HEK293 (cell line): ENCODE data around the gene TSHZ3.

ENCODE experiments used
- CTCF ChIA-PET: fragments of 350-600 bp; formaldehyde crosslinking; extraction: SDS; loops from one replicate; lab custom pipeline; 2021; ENCODE audit warnings: antibody characterized with exemption; lab: Yijun Ruan, JAX
- POLR2A ChIA-PET: fragments of 300-600 bp; formaldehyde crosslinking; extraction: SDS; loops from one replicate; lab custom pipeline; 2020; ENCODE audit warnings: antibody characterized with exemption, inconsistent platforms; lab: Yijun Ruan, JAX
- H3K27ac ChIP-seq: fragments of 200-500 bp; sonication (Bioruptor generic); 2 replicates; pipeline ENCODE4 v1.5.1; 2014; ENCODE audit warnings: low read depth, low read length, control low read depth, inconsistent platforms; ENCODE audit errors: extremely low read depth
- H3K36me3 ChIP-seq, 2 experiments: fragments of 200-500 bp in 1 of 2; sonication (Bioruptor generic) in 1 of 2; 1 replicate in 1 of 2; 2 replicates in 1 of 2; pipeline ENCODE4 v1.5.1; 2014 to 2017; ENCODE audit warnings: inconsistent platforms in 2 of 2, low read length in 2 of 2; ENCODE audit not compliant: control insufficient read depth in 2 of 2, insufficient read depth in 1 of 2
- H3K4me1 ChIP-seq: fragments of 200-500 bp; sonication (Bioruptor generic); 2 replicates; pipeline ENCODE4 v1.5.1; 2014; ENCODE audit warnings: mild to moderate bottlenecking, low read length, inconsistent platforms; ENCODE audit not compliant: control insufficient read depth, insufficient read depth
- H3K4me3 ChIP-seq: 2 replicates; pipeline ENCODE4 v1.5.1; 2011; ENCODE audit warnings: low read depth, mild to moderate bottlenecking, control low read depth, low read length, moderate library complexity
- H3K9me3 ChIP-seq: fragments of 200-500 bp; sonication (Bioruptor generic); 2 replicates; pipeline ENCODE4 v1.5.1; 2014; ENCODE audit warnings: low read depth, low read length, inconsistent platforms; ENCODE audit not compliant: control insufficient read depth, insufficient read depth
- MYNN ChIP-seq: fragments of 450-650 bp; formaldehyde crosslinking; IDR thresholded peaks from 2 replicates; pipeline ENCODE4 v1.5.1; 2016; ENCODE audit warnings: missing biosample characterization, missing genetic modification characterization, borderline replicate concordance
- SALL2 ChIP-seq: fragments of 450-650 bp; formaldehyde crosslinking; IDR thresholded peaks from 2 replicates; pipeline ENCODE4 v1.5.0; 2017; ENCODE audit warnings: missing biosample characterization, mild to moderate bottlenecking, missing genetic modification characterization, borderline replicate concordance
- SCRT1 ChIP-seq: fragments of 450-650 bp; formaldehyde crosslinking; IDR thresholded peaks from 2 replicates; pipeline ENCODE4 v1.5.1; 2016; ENCODE audit warnings: missing biosample characterization, missing genetic modification characterization, borderline replicate concordance
- SCRT2 ChIP-seq: fragments of 450-650 bp; formaldehyde crosslinking; IDR thresholded peaks from 2 replicates; pipeline ENCODE4 v1.5.1; 2016; ENCODE audit warnings: missing biosample characterization, missing genetic modification characterization
- SP3 ChIP-seq: fragments of 450-650 bp; formaldehyde crosslinking; IDR thresholded peaks from 2 replicates; pipeline ENCODE4 v1.5.1; 2016; ENCODE audit warnings: missing biosample characterization, missing genetic modification characterization
- ZBTB17 ChIP-seq: fragments of 450-650 bp; formaldehyde crosslinking; IDR thresholded peaks from 2 replicates; pipeline ENCODE4 v1.5.1; 2016; ENCODE audit warnings: missing biosample characterization, missing genetic modification characterization
- ZFP41 ChIP-seq: fragments of 450-650 bp; formaldehyde crosslinking; IDR thresholded peaks from 2 replicates; pipeline ENCODE4 v1.5.1; 2016; ENCODE audit warnings: missing biosample characterization, missing genetic modification characterization, borderline replicate concordance
- ZNF112 ChIP-seq: fragments of 450-650 bp; formaldehyde crosslinking; IDR thresholded peaks from 2 replicates; pipeline ENCODE4 v1.5.0; 2017; ENCODE audit warnings: missing biosample characterization, missing genetic modification characterization
- ZNF138 ChIP-seq: fragments of 450-650 bp; formaldehyde crosslinking; IDR thresholded peaks from 2 replicates; pipeline ENCODE4 v1.5.1; 2016; ENCODE audit warnings: missing biosample characterization, missing genetic modification characterization, borderline replicate concordance
- ZNF184 ChIP-seq: fragments of 450-650 bp; IDR thresholded peaks from 2 replicates; pipeline ENCODE4 v1.5.1; 2018; ENCODE audit warnings: missing biosample characterization, mild to moderate bottlenecking, missing genetic modification characterization
- ZNF19 ChIP-seq: fragments of 450-650 bp; formaldehyde crosslinking; IDR thresholded peaks from 2 replicates; pipeline ENCODE4; 2016; ENCODE audit warnings: missing biosample characterization, missing genetic modification characterization, low read depth
- ZNF202 ChIP-seq: fragments of 450-650 bp; formaldehyde crosslinking; IDR thresholded peaks from 2 replicates; pipeline ENCODE4 v1.5.1; 2016; ENCODE audit warnings: missing biosample characterization, missing genetic modification characterization, borderline replicate concordance
- ZNF266 ChIP-seq: fragments of 450-650 bp; formaldehyde crosslinking; IDR thresholded peaks from 2 replicates; pipeline ENCODE4 v1.5.1; 2016; ENCODE audit warnings: missing biosample characterization, missing genetic modification characterization, low read depth
- ZNF274 ChIP-seq, 2 experiments: fragments of 200-500 bp in 1 of 2; fragments of 450-650 bp in 1 of 2; sonication (Bioruptor generic) in 1 of 2; formaldehyde crosslinking in 1 of 2; IDR thresholded peaks; 2 replicates each; pipeline versions ENCODE4 v1.5.1 to v1.6.1; 2014 to 2016; ENCODE audit warnings: borderline replicate concordance in 1 of 2, inconsistent platforms in 1 of 2, low read length in 1 of 2, missing biosample characterization in 1 of 2, missing genetic modification characterization in 1 of 2
- ZNF302 ChIP-seq: fragments of 450-650 bp; formaldehyde crosslinking; IDR thresholded peaks from 2 replicates; pipeline ENCODE4 v1.5.1; 2016; ENCODE audit warnings: missing biosample characterization, missing genetic modification characterization, low read depth
- ZNF335 ChIP-seq: fragments of 450-650 bp; formaldehyde crosslinking; conservative IDR thresholded peaks from 2 replicates; pipeline ENCODE4 v1.5.1; 2016; ENCODE audit warnings: missing biosample characterization, missing genetic modification characterization
- ZNF426 ChIP-seq: fragments of 450-650 bp; formaldehyde crosslinking; IDR thresholded peaks from 2 replicates; pipeline ENCODE4 v1.5.1; 2017; ENCODE audit warnings: missing biosample characterization, missing genetic modification characterization, mild to moderate bottlenecking, inconsistent platforms, moderate library complexity
- ZNF510 ChIP-seq: fragments of 450-650 bp; formaldehyde crosslinking; IDR thresholded peaks from 2 replicates; pipeline ENCODE4 v1.5.1; 2018; ENCODE audit warnings: mild to moderate bottlenecking, missing genetic modification characterization, missing biosample characterization; ENCODE audit not compliant: insufficient replicate concordance
- ZNF585B ChIP-seq: fragments of 450-650 bp; formaldehyde crosslinking; IDR thresholded peaks from 2 replicates; pipeline ENCODE4 v1.5.1; 2016; ENCODE audit warnings: missing biosample characterization, missing genetic modification characterization
- TF ChIP-seq, protein P1 (sequence below): fragments of 450-650 bp; IDR thresholded peaks from 2 replicates; pipeline ENCODE4 v1.5.1; 2018; ENCODE audit warnings: missing biosample characterization, missing genetic modification characterization
- TF ChIP-seq, protein P2 (sequence below): fragments of 450-650 bp; formaldehyde crosslinking; IDR thresholded peaks from 2 replicates; pipeline ENCODE4 v1.5.1; 2016; ENCODE audit warnings: missing biosample characterization, missing genetic modification characterization
- TF ChIP-seq, protein P3 (sequence below): fragments of 450-650 bp; formaldehyde crosslinking; IDR thresholded peaks from 2 replicates; pipeline ENCODE4 v1.5.1; 2016; ENCODE audit warnings: missing biosample characterization, missing genetic modification characterization, low read depth
- TF ChIP-seq, protein P4 (sequence below): fragments of 450-650 bp; formaldehyde crosslinking; conservative IDR thresholded peaks from 2 replicates; pipeline ENCODE4 v1.5.1; 2016; ENCODE audit warnings: low read depth, missing biosample characterization, missing genetic modification characterization

TSHZ3 gene

DNA sequence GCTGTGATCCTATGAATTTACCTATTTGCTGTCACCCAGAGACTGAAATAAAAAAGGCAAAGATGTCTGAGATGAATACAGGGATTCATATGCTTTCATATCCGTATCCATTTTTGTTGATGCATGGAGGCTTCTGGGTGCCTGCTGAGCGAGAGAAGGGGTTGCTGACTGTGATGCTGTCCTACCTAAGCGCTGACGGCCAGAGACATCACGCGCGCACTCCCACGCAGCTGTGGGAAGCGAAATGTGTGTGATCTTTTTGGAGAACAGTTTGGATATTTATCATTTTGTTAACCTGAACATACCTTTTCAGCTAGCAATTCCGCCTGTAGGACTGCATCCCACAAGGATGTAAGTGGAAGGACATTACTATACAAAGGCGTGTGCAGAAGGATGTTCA lies 23.9 kb downstream of the TSHZ3 start:
- CTCF ChIA-PET, result interaction anchor here (0.6 kb wide), 2 partner anchors 13 to 717 kb away, joined by 3 to 5 read pairs; no protein-coding TSS in a partner anchor
- POLR2A ChIA-PET, result no interaction called here
- Histone ChIP-seq H3K36me3 (peaks cover 0 to 7% of the 10 kb centered on the region in 2 experiments; a peak in 2 of 3 replicates), H3K4me1 (peaks cover 8% of the 10 kb centered on the region; the same call in 1 of the 2 replicates), H3K4me3 (no peak overlapping the region), H3K27ac (no peak overlapping the region), H3K9me3 (no peaks in the 10 kb centered on the region)
- TF ChIP-seq, protein P1, sequence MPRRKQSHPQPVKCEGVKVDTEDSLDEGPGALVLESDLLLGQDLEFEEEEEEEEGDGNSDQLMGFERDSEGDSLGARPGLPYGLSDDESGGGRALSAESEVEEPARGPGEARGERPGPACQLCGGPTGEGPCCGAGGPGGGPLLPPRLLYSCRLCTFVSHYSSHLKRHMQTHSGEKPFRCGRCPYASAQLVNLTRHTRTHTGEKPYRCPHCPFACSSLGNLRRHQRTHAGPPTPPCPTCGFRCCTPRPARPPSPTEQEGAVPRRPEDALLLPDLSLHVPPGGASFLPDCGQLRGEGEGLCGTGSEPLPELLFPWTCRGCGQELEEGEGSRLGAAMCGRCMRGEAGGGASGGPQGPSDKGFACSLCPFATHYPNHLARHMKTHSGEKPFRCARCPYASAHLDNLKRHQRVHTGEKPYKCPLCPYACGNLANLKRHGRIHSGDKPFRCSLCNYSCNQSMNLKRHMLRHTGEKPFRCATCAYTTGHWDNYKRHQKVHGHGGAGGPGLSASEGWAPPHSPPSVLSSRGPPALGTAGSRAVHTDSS (tag by site-specific recombination), result no peak
- TF ChIP-seq SCRT1 (tag by site-specific recombination) (no peak), ZNF585B (tag by site-specific recombination) (no peak), ZNF112 (tag by site-specific recombination) (no peak), SP3 (tag by site-specific recombination) (no peak), ZNF184 (no peak), ZNF274 (IDR thresholded peaks at IDR 0.05; ENCODE audit: low read length) (no peak), ZNF274 (tag by site-specific recombination; IDR thresholded peaks at IDR 0.05; ENCODE audit: borderline replicate concordance) (no peak), MYNN (no peak), ZNF426 (tag by site-specific recombination) (no peak), ZNF302 (no peak), ZNF510 (tag by site-specific recombination) (no peak), ZNF335 (tag by site-specific recombination) (no peak), SCRT2 (tag by site-specific recombination) (no peak)
- TF ChIP-seq, protein P2, sequence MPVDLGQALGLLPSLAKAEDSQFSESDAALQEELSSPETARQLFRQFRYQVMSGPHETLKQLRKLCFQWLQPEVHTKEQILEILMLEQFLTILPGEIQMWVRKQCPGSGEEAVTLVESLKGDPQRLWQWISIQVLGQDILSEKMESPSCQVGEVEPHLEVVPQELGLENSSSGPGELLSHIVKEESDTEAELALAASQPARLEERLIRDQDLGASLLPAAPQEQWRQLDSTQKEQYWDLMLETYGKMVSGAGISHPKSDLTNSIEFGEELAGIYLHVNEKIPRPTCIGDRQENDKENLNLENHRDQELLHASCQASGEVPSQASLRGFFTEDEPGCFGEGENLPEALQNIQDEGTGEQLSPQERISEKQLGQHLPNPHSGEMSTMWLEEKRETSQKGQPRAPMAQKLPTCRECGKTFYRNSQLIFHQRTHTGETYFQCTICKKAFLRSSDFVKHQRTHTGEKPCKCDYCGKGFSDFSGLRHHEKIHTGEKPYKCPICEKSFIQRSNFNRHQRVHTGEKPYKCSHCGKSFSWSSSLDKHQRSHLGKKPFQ (tag by site-specific recombination), result no peak
- TF ChIP-seq, protein P3, sequence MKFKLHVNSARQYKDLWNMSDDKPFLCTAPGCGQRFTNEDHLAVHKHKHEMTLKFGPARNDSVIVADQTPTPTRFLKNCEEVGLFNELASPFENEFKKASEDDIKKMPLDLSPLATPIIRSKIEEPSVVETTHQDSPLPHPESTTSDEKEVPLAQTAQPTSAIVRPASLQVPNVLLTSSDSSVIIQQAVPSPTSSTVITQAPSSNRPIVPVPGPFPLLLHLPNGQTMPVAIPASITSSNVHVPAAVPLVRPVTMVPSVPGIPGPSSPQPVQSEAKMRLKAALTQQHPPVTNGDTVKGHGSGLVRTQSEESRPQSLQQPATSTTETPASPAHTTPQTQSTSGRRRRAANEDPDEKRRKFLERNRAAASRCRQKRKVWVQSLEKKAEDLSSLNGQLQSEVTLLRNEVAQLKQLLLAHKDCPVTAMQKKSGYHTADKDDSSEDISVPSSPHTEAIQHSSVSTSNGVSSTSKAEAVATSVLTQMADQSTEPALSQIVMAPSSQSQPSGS (tag by site-specific recombination), result no peak

DNA sequence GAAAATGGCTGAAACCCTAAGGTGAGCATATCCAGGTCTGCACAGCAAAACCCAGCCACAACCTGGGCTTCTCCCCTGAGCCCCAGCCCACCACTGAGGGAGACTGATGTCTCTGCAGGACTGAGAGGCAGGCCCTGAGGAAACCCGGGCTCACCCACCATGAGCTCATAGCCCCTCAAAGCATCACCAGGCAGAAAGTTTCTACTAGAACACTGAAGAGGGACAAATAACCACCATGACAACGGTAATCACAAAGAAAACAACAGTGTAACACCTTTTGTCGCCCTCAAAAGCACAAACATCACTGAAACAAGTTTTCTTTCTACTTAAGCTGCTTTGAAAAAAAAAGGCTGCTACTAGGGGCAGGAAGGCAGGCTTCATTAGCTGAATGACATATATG lies 29.8 kb downstream of the TSHZ3 start:
- peaks cover 35% of the 10 kb centered on the region for H3K4me1 ChIP-seq
- no peak overlapping the region for H3K4me3 ChIP-seq
- POLR2A ChIA-PET, result no interaction called here
- no peak overlapping the region; the same call in 1 of the 2 replicates for H3K27ac ChIP-seq
- H3K9me3 ChIP-seq, result no peaks in the 10 kb centered on the region; the same call in 1 of the 2 replicates
- H3K36me3 ChIP-seq, result peaks cover 0 to 7% of the 10 kb centered on the region in 2 experiments; a peak in 1 of 3 replicates
- TF ChIP-seq ZBTB17 (no peak), ZNF202 (tag by site-specific recombination) (no peak), SALL2 (tag by site-specific recombination) (no peak), ZNF302 (no peak), ZNF266 (tag by site-specific recombination) (no peak), ZNF138 (tag by site-specific recombination) (no peak), ZNF19 (tag by site-specific recombination) (no peak), ZNF585B (tag by site-specific recombination) (no peak), ZFP41 (tag by site-specific recombination) (no peak), SP3 (tag by site-specific recombination) (no peak)
- TF ChIP-seq, protein P4, sequence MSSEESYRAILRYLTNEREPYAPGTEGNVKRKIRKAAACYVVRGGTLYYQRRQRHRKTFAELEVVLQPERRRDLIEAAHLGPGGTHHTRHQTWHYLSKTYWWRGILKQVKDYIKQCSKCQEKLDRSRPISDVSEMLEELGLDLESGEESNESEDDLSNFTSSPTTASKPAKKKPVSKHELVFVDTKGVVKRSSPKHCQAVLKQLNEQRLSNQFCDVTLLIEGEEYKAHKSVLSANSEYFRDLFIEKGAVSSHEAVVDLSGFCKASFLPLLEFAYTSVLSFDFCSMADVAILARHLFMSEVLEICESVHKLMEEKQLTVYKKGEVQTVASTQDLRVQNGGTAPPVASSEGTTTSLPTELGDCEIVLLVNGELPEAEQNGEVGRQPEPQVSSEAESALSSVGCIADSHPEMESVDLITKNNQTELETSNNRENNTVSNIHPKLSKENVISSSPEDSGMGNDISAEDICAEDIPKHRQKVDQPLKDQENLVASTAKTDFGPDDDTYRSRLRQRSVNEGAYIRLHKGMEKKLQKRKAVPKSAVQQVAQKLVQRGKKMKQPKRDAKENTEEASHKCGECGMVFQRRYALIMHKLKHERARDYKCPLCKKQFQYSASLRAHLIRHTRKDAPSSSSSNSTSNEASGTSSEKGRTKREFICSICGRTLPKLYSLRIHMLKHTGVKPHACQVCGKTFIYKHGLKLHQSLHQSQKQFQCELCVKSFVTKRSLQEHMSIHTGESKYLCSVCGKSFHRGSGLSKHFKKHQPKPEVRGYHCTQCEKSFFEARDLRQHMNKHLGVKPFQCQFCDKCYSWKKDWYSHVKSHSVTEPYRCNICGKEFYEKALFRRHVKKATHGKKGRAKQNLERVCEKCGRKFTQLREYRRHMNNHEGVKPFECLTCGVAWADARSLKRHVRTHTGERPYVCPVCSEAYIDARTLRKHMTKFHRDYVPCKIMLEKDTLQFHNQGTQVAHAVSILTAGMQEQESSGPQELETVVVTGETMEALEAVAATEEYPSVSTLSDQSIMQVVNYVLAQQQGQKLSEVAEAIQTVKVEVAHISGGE (tag by site-specific recombination), result no peak
- TF ChIP-seq, all 188 proteins: peak for 0
- CTCF ChIA-PET, result interaction anchor here (1.8 kb wide), 1 partner anchor 265 kb away, joined by 9 read pairs; no protein-coding TSS in a partner anchor
